Measurements from ENCODE around the gene HS3ST5.

HS3ST5 gene

GRCh38 chr6:114090626-114091025, 252.2 kb downstream of the HS3ST5 start:
- no peak for TF ChIP-seq POLR2AphosphoS5 (IDR thresholded peaks at IDR 0.05; ENCODE audit: low read depth, low read length)
- no peak for TF ChIP-seq FOXP2 (optimal IDR thresholded peaks at IDR 0.05; ENCODE audit: borderline replicate concordance, extremely low read depth, extremely low read length, insufficient read depth)

GRCh38 chr6:114087496-114087895, 255.3 kb downstream of the HS3ST5 start:
- TF ChIP-seq TAF1 (IDR thresholded peaks at IDR 0.05; ENCODE audit: borderline replicate concordance, insufficient read depth, low read length) (no peak), FOXP2 (optimal IDR thresholded peaks at IDR 0.05; ENCODE audit: borderline replicate concordance, extremely low read depth, extremely low read length, insufficient read depth) (no peak), SIN3A (IDR thresholded peaks at IDR 0.05; ENCODE audit: borderline replicate concordance, insufficient read depth, low read length) (no peak), POLR2AphosphoS5 (IDR thresholded peaks at IDR 0.05; ENCODE audit: low read depth, low read length) (no peak)
- TF ChIP-seq, protein P1, sequence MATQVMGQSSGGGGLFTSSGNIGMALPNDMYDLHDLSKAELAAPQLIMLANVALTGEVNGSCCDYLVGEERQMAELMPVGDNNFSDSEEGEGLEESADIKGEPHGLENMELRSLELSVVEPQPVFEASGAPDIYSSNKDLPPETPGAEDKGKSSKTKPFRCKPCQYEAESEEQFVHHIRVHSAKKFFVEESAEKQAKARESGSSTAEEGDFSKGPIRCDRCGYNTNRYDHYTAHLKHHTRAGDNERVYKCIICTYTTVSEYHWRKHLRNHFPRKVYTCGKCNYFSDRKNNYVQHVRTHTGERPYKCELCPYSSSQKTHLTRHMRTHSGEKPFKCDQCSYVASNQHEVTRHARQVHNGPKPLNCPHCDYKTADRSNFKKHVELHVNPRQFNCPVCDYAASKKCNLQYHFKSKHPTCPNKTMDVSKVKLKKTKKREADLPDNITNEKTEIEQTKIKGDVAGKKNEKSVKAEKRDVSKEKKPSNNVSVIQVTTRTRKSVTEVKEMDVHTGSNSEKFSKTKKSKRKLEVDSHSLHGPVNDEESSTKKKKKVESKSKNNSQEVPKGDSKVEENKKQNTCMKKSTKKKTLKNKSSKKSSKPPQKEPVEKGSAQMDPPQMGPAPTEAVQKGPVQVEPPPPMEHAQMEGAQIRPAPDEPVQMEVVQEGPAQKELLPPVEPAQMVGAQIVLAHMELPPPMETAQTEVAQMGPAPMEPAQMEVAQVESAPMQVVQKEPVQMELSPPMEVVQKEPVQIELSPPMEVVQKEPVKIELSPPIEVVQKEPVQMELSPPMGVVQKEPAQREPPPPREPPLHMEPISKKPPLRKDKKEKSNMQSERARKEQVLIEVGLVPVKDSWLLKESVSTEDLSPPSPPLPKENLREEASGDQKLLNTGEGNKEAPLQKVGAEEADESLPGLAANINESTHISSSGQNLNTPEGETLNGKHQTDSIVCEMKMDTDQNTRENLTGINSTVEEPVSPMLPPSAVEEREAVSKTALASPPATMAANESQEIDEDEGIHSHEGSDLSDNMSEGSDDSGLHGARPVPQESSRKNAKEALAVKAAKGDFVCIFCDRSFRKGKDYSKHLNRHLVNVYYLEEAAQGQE (IDR thresholded peaks at IDR 0.05; ENCODE audit: insufficient read depth in 1 of 2, low read depth in 2 of 2, low read length in 2 of 2), result no peak

GRCh38 chr6:114085211-114085610, 257.6 kb downstream of the HS3ST5 start:
- no peak for TF ChIP-seq TAF1 (IDR thresholded peaks at IDR 0.05; ENCODE audit: borderline replicate concordance, insufficient read depth, low read length)
- no peak for TF ChIP-seq SIN3A (IDR thresholded peaks at IDR 0.05; ENCODE audit: borderline replicate concordance, insufficient read depth, low read length)
- TF ChIP-seq POLR2AphosphoS5 (IDR thresholded peaks at IDR 0.05; ENCODE audit: low read depth, low read length), result no peak
- TF ChIP-seq FOXP2 (optimal IDR thresholded peaks at IDR 0.05; ENCODE audit: borderline replicate concordance, extremely low read depth, extremely low read length, insufficient read depth), result no peak
- TF ChIP-seq, protein P1 (IDR thresholded peaks at IDR 0.05; ENCODE audit: insufficient read depth in 1 of 2, low read depth in 2 of 2, low read length in 2 of 2), result no peak

DNA sequence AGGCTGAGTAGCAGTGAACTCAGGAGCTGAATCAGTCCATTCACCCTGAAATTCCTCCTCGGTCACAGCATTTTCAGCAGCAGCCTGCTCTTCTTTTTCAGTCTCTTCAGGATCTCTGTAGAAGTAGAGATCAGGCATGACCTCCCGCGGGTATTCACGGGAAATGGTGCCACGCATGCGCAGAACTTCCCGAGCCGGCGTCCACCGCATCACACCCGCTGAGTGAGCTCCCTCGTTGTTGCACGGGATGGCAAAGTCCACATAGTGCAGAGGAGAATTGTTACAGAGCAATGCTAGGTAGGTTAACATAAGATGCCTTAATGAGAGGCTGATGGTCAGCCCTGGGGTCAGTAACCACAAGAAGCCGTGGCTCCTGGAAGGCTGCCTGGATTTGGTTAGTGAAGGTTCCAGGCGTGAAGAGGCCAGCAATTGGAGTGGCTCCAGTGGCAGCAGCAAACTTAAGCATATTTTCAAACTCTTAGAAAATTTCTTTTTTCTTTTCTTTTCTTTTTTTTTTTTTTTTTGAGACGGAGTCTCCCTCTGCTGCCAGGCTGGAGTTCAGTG, 258.4 kb downstream of the HS3ST5 start:
- TF ChIP-seq TAF1 (IDR thresholded peaks at IDR 0.05; ENCODE audit: borderline replicate concordance, insufficient read depth, low read length) (no peak), SIN3A (IDR thresholded peaks at IDR 0.05; ENCODE audit: borderline replicate concordance, insufficient read depth, low read length) (no peak)
- TF ChIP-seq, protein P1 (IDR thresholded peaks at IDR 0.05; ENCODE audit: insufficient read depth in 1 of 2, low read depth in 2 of 2, low read length in 2 of 2), result no peak

DNA sequence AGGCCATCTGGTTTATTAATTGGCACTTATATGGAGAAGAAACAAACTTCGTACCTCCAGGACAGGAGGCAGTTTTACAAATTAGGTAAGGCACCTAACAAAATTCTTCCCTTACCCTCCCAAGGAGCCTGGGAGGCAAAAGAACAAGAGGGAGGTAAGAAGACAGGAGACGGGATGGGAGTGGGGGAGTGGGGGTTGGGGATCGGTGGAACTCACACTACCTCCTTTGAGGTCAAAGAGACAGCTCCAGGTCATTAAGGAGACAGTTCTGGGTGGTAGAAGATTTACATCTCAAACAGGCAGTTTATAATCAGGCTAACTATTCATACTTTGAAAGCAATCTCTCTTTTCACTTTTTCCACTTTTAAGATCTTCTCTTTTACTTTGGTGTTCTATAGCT, 259.6 kb downstream of the HS3ST5 start:
- TF ChIP-seq POLR2AphosphoS5 (IDR thresholded peaks at IDR 0.05; ENCODE audit: low read depth, low read length), result no peak

DNA sequence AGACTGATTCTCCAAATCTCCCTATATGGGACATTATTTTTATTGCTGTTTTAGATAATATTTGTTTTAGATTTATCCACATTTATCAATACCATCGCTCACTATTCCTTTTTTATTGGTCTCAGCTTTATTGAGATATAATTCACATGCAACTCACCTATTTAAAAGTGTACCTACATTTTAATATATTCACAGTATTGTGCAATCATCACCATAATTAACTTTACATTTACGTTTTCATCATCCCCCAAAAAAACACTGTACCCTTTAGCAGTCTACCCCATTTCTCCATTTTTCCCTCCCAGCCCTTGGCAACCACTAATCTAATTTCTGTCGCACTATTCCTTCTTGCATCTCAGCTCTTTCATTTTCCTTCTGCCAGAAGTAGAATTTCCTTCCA, 261.1 kb downstream of the HS3ST5 start:
- TF ChIP-seq POLR2AphosphoS5 (IDR thresholded peaks at IDR 0.05; ENCODE audit: low read depth, low read length) (no peak), TAF1 (IDR thresholded peaks at IDR 0.05; ENCODE audit: borderline replicate concordance, insufficient read depth, low read length) (no peak), FOXP2 (optimal IDR thresholded peaks at IDR 0.05; ENCODE audit: borderline replicate concordance, extremely low read depth, extremely low read length, insufficient read depth) (no peak), SIN3A (IDR thresholded peaks at IDR 0.05; ENCODE audit: borderline replicate concordance, insufficient read depth, low read length) (no peak)
- TF ChIP-seq, protein P1 (IDR thresholded peaks at IDR 0.05; ENCODE audit: insufficient read depth in 1 of 2, low read depth in 2 of 2, low read length in 2 of 2), result no peak

Measured in PFSK-1 (cell line).